Stimulated activated effector memory CD8-positive, alpha-beta T cell treated with anti-CD3 and anti-CD28 coated beads, Interleukin-12 subunit alpha, Interleukin-12 subunit beta, amount 100 ng/mL, for 72 hours (primary cell): Measurements from ENCODE around the gene PAXX.

Experiments
- ATAC-seq: fragments of 150-1000 bp; cut with Tn5 transposase; 2 replicates; pipeline ENCODE4 v1.10.0; 2021
- DNase-seq, 2 donors: peaks; one replicate each; pipeline ENCODE4 v3.0.0; 2021 to 2022; ENCODE audit warnings: low spot score in 2 of 2
- H3K27ac Mint-ChIP-seq: one replicate; pipeline ENCODE4 v1.8.0; 2022; ENCODE audit warnings: mild to moderate bottlenecking, mixed read lengths
- H3K36me3 Mint-ChIP-seq: one replicate; pipeline ENCODE4 v1.8.0; 2022; ENCODE audit warnings: mild to moderate bottlenecking, mixed read lengths
- H3K4me1 Mint-ChIP-seq: one replicate; pipeline ENCODE4 v1.8.0; 2022; ENCODE audit warnings: mixed read lengths
- H3K4me3 Mint-ChIP-seq: one replicate; pipeline ENCODE4 v1.8.0; 2022; ENCODE audit warnings: mild to moderate bottlenecking, mixed read lengths
- H3K9me3 Mint-ChIP-seq: one replicate; pipeline ENCODE4 v1.8.0; 2022; ENCODE audit warnings: mixed read lengths

PAXX gene

DNA sequence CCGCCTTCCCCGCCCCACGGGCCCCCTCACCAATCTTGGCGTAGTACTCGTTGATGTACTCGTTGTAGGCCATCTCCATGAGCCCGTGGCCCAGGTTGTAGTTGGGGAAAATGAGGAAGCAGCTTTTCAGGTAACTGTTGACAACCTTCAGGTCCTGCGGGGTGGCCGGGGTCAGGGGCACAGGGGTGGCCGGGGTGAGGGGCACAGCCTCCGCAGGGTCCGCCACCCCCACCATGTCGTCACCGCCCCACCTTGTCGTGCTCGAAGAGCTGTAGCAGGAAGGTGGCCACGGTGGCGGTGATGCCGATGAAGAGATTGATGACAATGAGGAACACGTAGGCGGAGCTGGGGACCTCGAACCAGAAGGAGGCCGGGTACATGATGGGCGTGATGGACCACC lies 18.9 kb downstream of the PAXX start:
- Mint-ChIP-seq H3K36me3 (peaks cover 6% of the 10 kb centered on the region), H3K4me3 (no peak overlapping the region), H3K27ac (no peak overlapping the region), H3K4me1 (peaks cover 7% of the 10 kb centered on the region), H3K9me3 (no peaks in the 10 kb centered on the region)
- DNase-seq (no peak), ATAC-seq (no peak)

DNA sequence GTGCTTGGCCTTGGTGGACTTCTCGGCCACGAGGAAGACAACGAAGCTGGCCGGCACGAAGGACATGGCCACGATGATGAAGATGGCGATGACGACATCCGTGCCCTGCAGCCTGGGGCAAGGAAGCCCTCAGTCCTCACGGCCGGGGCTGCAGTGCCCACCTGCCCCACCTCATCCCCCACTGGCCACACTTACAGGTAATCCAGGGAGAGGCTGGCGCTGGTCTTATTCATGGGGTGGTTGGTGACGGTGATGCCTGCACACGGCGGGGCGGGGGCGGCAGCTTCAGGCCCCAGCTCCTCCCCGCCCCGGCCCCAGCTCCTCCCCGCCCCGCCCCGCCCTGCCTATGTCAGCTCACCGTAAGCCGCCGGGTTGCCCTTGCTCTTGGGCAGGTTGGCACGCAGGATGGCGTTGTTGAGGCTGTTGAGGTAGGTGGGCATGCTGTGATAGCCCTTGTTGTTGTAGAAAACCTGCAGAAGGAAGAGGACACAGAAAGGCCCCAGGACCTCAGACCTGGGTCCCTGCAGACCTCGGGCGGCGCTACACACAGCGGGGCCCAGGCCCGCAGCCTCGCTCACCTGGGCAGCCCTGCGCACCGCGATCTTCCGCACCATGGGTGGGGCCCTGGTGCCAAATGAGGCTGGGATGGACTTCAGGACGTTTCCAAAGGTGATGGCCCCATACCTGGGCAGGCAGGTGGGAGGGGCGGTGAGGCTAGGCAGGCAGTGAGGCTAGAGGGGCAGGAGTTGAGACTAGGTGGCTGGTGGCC lies 19.9 kb downstream of the PAXX start:
- Mint-ChIP-seq H3K27ac (no peak overlapping the region), H3K4me3 (no peak overlapping the region), H3K4me1 (no peaks in the 10 kb centered on the region), H3K36me3 (no peaks in the 10 kb centered on the region), H3K9me3 (no peaks in the 10 kb centered on the region)
- no peak for ATAC-seq
- no peak for DNase-seq

- H3K36me3 Mint-ChIP-seq = no peaks in the 10 kb centered on the region
- H3K9me3 Mint-ChIP-seq = no peaks in the 10 kb centered on the region
- DNase-seq = no peak
- no peak for ATAC-seq
- no peak overlapping the region for H3K27ac Mint-ChIP-seq
- H3K4me3 Mint-ChIP-seq = no peak overlapping the region
- H3K4me1 Mint-ChIP-seq = no peaks in the 10 kb centered on the region
These were observed 20.7 kb downstream of the PAXX start for GRCh38 chr9:137012694-137013570.

GRCh38 chr9:137013571-137013940 lies 21.3 kb downstream of the PAXX start:
- Mint-ChIP-seq H3K4me3 (no peak overlapping the region), H3K27ac (no peak overlapping the region), H3K36me3 (no peaks in the 10 kb centered on the region), H3K4me1 (no peaks in the 10 kb centered on the region), H3K9me3 (no peaks in the 10 kb centered on the region)
- DNase-seq = no peak
- ATAC-seq = no peak

- no peaks in the 10 kb centered on the region for H3K4me1 Mint-ChIP-seq
- no peak overlapping the region for H3K27ac Mint-ChIP-seq
- peaks cover under 1% of the 10 kb centered on the region for H3K36me3 Mint-ChIP-seq
- DNase-seq (no peak), ATAC-seq (no peak)
- H3K4me3 Mint-ChIP-seq = no peak overlapping the region
- no peaks in the 10 kb centered on the region for H3K9me3 Mint-ChIP-seq
These were observed 21.9 kb downstream of the PAXX start for GRCh38 chr9:137014166-137014565.

- H3K9me3 Mint-ChIP-seq = no peaks in the 10 kb centered on the region
- H3K36me3 Mint-ChIP-seq = peaks cover 8% of the 10 kb centered on the region
- no peak overlapping the region for H3K27ac Mint-ChIP-seq
- no peak overlapping the region for H3K4me3 Mint-ChIP-seq
- ATAC-seq (no peak), DNase-seq (no peak)
- H3K4me1 Mint-ChIP-seq = no peaks in the 10 kb centered on the region
These were observed 22.7 kb downstream of the PAXX start for GRCh38 chr9:137014776-137015539.

DNA sequence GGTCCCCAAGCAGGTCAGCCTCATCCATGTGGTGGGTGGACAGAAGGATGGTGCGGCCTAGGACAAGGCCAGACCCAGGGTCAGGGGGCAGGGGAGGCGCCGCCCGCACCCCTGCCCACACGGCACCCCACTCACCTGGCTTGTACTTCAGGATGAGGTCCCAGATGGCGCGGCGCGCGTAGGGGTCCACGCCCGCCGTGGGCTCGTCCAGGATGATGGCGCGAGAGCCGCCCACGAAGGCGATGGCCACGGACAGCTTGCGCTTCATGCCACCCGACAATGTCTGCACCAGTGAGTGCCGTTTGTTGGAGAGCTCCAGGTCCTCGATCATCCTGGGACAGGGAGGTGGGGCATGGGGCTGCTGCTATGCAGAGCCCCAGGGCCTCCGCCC lies 23.3 kb downstream of the PAXX start:
- DNase-seq (no peak), ATAC-seq (no peak)
- Mint-ChIP-seq H3K27ac (no peak overlapping the region), H3K36me3 (peaks cover 12% of the 10 kb centered on the region), H3K9me3 (no peaks in the 10 kb centered on the region), H3K4me1 (no peaks in the 10 kb centered on the region), H3K4me3 (no peak overlapping the region)

GRCh38 chr9:137015976-137016375 lies 23.8 kb downstream of the PAXX start:
- no peak for ATAC-seq
- peaks cover 12% of the 10 kb centered on the region for H3K36me3 Mint-ChIP-seq
- no peak for DNase-seq
- H3K27ac Mint-ChIP-seq = no peak overlapping the region
- no peaks in the 10 kb centered on the region for H3K4me1 Mint-ChIP-seq
- H3K9me3 Mint-ChIP-seq = no peaks in the 10 kb centered on the region
- no peak overlapping the region for H3K4me3 Mint-ChIP-seq

DNA sequence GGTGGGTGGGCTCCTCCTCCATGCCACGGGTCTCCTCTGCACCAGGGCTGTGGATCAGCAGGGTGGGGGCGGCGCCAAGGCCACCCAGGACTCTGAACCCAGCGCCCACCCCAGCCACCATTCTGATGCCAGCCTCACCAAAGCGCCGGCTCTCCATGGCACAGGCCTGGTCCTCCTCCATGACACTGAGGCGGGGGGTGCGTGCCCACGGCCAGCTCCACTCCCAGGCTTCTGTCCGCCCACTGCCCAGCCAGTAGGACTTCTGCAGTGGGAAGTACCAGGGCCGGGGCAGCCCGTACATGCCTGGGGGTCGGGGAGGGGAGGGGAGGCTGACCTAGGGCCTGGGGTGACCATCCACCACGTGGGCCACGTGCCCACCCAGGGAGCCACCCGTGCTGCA lies 24.2 kb downstream of the PAXX start:
- ATAC-seq (no peak), DNase-seq (no peak)
- peaks cover 12% of the 10 kb centered on the region for H3K36me3 Mint-ChIP-seq
- no peak overlapping the region for H3K27ac Mint-ChIP-seq
- H3K4me1 Mint-ChIP-seq = no peaks in the 10 kb centered on the region
- H3K4me3 Mint-ChIP-seq = no peak overlapping the region
- H3K9me3 Mint-ChIP-seq = no peaks in the 10 kb centered on the region

DNA sequence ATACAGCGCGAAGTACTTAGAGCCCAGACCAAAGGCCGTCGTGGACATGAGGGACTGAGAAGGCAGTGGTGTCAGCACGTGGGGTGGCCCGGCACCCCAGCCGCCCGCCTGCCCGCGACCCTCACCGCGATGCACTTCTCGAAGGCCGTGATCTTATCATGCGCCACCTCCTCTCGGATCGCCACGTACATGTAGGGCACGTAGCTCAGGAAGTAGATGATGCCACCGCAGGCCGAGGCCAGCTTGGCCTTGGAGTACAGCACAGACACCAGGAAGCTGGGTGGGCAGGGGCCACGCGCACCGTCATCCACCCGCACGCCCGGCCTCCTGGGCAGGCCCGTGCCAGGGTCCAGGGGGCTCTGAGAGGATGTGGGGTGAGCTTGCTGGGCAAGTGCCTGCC lies 24.8 kb downstream of the PAXX start:
- Mint-ChIP-seq H3K4me3 (no peak overlapping the region), H3K27ac (no peak overlapping the region), H3K4me1 (peaks cover 3% of the 10 kb centered on the region), H3K9me3 (no peaks in the 10 kb centered on the region), H3K36me3 (peaks cover 17% of the 10 kb centered on the region)
- ATAC-seq = no peak
- DNase-seq = no peak

DNA sequence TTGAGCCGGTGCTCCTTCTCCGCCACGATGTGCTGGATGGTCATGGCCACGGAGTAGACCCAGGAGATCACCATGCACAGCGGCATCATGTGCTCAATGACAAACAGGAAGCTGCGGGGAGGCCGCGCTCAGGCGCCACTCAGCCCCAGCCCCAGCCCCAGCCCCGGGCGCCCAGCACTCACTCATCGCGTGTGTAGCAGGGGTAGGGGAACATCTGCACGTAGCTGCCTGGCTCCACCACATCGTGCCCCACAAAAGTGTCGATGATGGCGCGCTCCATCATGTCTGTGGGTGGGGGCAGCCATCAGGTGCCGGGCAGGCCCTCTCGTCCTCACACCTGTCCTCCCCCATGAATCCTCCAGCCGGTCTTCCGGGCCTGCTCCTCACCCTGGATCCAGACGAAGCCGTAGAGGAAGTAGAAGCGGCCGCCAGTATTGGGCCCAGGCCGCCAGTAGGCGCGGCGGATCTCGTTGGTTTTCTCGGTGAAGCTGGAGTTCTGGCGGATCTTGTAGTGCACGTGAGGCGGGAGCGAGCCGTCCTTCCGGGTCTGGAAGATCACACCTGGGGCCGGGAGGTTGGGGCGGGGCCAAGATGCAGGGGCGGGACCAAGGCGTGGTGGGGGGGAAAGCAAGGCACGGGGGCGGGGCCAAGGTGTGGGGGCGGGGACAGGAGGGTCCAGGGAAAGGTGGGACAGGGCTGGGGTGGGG lies 25.7 kb downstream of the PAXX start:
- Mint-ChIP-seq H3K4me3 (no peak overlapping the region), H3K4me1 (peaks cover 6% of the 10 kb centered on the region)

GRCh38 chr9:137018761-137019559 lies 26.7 kb downstream of the PAXX start:
- peaks cover 6% of the 10 kb centered on the region for H3K4me1 Mint-ChIP-seq
- no peak overlapping the region for H3K4me3 Mint-ChIP-seq
- DNase-seq (no peak), ATAC-seq (no peak)
- H3K36me3 Mint-ChIP-seq = peaks cover 21% of the 10 kb centered on the region
- H3K27ac Mint-ChIP-seq = no peak overlapping the region
- no peaks in the 10 kb centered on the region for H3K9me3 Mint-ChIP-seq

More for the DNA sequence above, 25.7 kb downstream of the PAXX start:
- Mint-ChIP-seq H3K36me3 (peaks cover 21% of the 10 kb centered on the region), H3K9me3 (no peaks in the 10 kb centered on the region), H3K27ac (no peak overlapping the region)
- DNase-seq (no peak), ATAC-seq (no peak)

DNA sequence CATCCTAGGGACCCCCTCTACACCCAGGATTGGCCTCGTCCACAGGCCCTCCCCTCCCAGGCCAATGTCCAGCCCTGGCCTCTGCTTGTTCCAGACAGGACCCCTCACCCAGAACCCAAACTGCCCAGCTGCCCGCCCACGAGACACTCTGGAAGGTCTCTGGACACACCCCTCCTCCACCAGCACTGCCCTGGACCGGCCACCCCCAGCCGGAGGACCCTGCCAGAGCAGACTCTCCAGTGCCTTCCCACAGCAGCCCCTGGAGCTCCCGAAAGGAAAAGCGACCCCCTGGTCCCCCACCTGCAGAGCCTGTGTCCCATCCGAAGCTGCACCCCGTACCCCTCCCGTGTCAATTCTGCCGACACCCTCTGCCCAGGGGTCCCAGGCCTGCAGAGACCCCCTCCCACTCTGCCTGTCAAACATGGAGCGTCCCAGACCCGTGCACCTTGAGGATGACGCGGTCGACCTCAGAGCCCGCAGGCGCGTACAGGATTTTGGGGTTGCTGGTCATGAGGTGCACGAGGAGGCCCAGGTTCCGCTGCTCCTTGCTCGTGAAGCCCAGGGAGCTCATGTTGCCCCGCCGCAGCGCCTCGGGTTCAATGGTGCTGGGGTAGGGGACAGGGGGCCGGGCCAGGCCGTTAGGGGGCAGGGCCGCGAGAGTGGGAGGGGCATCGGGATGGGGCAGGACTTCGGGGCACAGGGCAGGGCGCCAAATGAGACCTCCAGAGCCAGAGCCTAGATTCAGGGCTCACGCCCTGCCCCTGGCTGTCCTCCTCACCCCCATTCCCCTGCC lies 27.9 kb downstream of the PAXX start:
- Mint-ChIP-seq H3K4me1 (peaks cover 6% of the 10 kb centered on the region), H3K27ac (no peak overlapping the region), H3K4me3 (no peak overlapping the region), H3K9me3 (no peaks in the 10 kb centered on the region), H3K36me3 (peaks cover 21% of the 10 kb centered on the region)
- ATAC-seq = no peak
- DNase-seq = no peak
